K562 (cell line): ENCODE data around the gene TFEB. TPM values are rescaled to one million over a fixed set of nuclear protein-coding genes. Genes with fewer than 3 reads are reported as not detected.

Source experiments
- ATF4 ChIP-seq: fragments of 450-650 bp; formaldehyde crosslinking; IDR thresholded peaks from 2 replicates; pipeline ENCODE4 v1.4.0; 2022; ENCODE audit warnings: mild to moderate bottlenecking, moderate library complexity
- ETV1 ChIP-seq: fragments of 450-650 bp; conservative IDR thresholded peaks from 2 replicates; pipeline ENCODE4 v1.6.1; 2016; ENCODE audit warnings: missing genetic modification characterization, control low read depth, low read depth, missing compliant biosample characterization
- GATA2 ChIP-seq: sonication (generic); formaldehyde crosslinking; IDR thresholded peaks from 2 replicates; pipeline ENCODE4 v1.4.0; 2020; ENCODE audit warnings: mild to moderate bottlenecking, missing genetic modification reagents
- MGA ChIP-seq: fragments of 450-650 bp; IDR thresholded peaks from 2 replicates; pipeline ENCODE4 v1.6.1; 2016; ENCODE audit warnings: mild to moderate bottlenecking, moderate library complexity
- POLR2H ChIP-seq: IDR thresholded peaks from 2 replicates; pipeline ENCODE4 v1.6.1; 2016; ENCODE audit warnings: missing genetic modification characterization, low read depth, mild to moderate bottlenecking, control low read depth, missing compliant biosample characterization, moderate library complexity
- RNF219 ChIP-seq: fragments of 250-450 bp; sonication (Bioruptor Pico); IDR thresholded peaks from 2 replicates; pipeline ENCODE4 v1.5.0; 2022; ENCODE audit warnings: mild to moderate bottlenecking
- SNAPC5 ChIP-seq: fragments of 250-450 bp; sonication (Bioruptor Pico); IDR thresholded peaks from 2 replicates; pipeline ENCODE4 v1.8.0; 2021; ENCODE audit warnings: moderate library complexity, mild to moderate bottlenecking, inconsistent platforms
- ZNF134 ChIP-seq: fragments of 250-450 bp; sonication (Bioruptor Pico); conservative IDR thresholded peaks from 2 replicates; pipeline ENCODE4 v1.4.0; 2020
- ZNF277 ChIP-seq: fragments of 250-450 bp; sonication (Bioruptor Pico); IDR thresholded peaks from 2 replicates; pipeline ENCODE4 v1.8.0; 2022; ENCODE audit warnings: inconsistent platforms, mild to moderate bottlenecking, moderate library complexity, borderline replicate concordance
- ZNF707 ChIP-seq: fragments of 250-450 bp; sonication (Bioruptor Pico); conservative IDR thresholded peaks from 2 replicates; pipeline ENCODE4 v1.8.0; 2022; ENCODE audit warnings: inconsistent platforms, mild to moderate bottlenecking, moderate library complexity
- ZNF830 ChIP-seq: fragments of 250-450 bp; sonication (Bioruptor Pico); IDR thresholded peaks from 2 replicates; pipeline ENCODE4 v1.5.0; 2021; ENCODE audit warnings: mild to moderate bottlenecking
- polyA plus RNA-seq, 8 experiments: library from polyadenylated mRNA; depleted of rRNA in 4 of 8; stranded (reverse) in 5 of 8; unstranded in 3 of 8; fragments of >200 nt; fragmentation: Nextera tagmentation in 2 of 8; fragmentation: Illumina TruSeq in 1 of 8; extraction: Ambion mirVana in 2 of 8; extraction: Trizol in 1 of 8; gene quantifications; 2 replicates each; pipeline versions ENCODE4 v1.2.1 to v1.2.3, GENCODE V29; 2011 to 2014; ENCODE audit warnings: inconsistent platforms in 1 of 8, missing spikeins in 1 of 8
- total RNA-seq, 7 experiments: library from RNA; depleted of rRNA in 6 of 7; stranded (reverse); fragments of >200 nt in 6 of 7; fragmentation: Illumina TruSeq in 2 of 7; extraction: Trizol in 2 of 7; gene quantifications; 2 replicates each; pipeline versions ENCODE4 v1.2.1 to v1.2.3, GENCODE V29; 2011 to 2021; ENCODE audit warnings: low replicate concordance in 1 of 7

The TFEB gene
- total and polyA plus RNA-seq, 9 of the 15 experiments (the other 6 are each of a cell fraction or from before 2014, with no cell fraction given), result 0.04 to 4.7 (median 2.0) TPM

GRCh38 chr6:41779788-41780550, 44.6 kb upstream of the TFEB start, which contains the start of gene FRS3 (continued):
- no peak for TF ChIP-seq ZNF277 (CRISPR knock-in tag)
- no peak for TF ChIP-seq POLR2H (tag)
- TF ChIP-seq ATF4 (CRISPR knock-in tag), result no peak
- no peak for TF ChIP-seq RNF219 (CRISPR knock-in tag)
- TF ChIP-seq ZNF707 (CRISPR knock-in tag), result no peak
- TF ChIP-seq ZNF134 (CRISPR knock-in tag), result no peak
- TF ChIP-seq ETV1 (tag), result no peak
- TF ChIP-seq GATA2 (CRISPR knock-in tag), result no peak
- no peak for TF ChIP-seq MGA
- no peak for TF ChIP-seq SNAPC5 (CRISPR knock-in tag)
- no peak for TF ChIP-seq ZNF830 (CRISPR knock-in tag)
